PC-3 (cell line): Measurements from ENCODE around the gene WNT7A. TPM values are rescaled to one million over a fixed set of nuclear protein-coding genes. Genes with fewer than 3 reads are reported as not detected.

Experiments
- ATAC-seq: fragments of 200-7000 bp; cut with Tn5 transposase; 2 replicates; pipeline ENCODE4 v1.9.1; 2020; ENCODE audit warnings: mild to moderate bottlenecking, moderate library complexity
- BruUV-seq: library from RNA; stranded (reverse); fragments of 400-500 nt; replicated peaks from 2 replicates; lab custom pipeline; 2021; lab: Mats Ljungman, UMichigan
- CTCF ChIA-PET: fragments of 300-600 bp; sonication (Branson Sonifier 250); formaldehyde crosslinking; loops from one replicate; lab custom pipeline; 2022; ENCODE audit warnings: antibody characterized with exemption; lab: Charles Lee
- POLR2A ChIA-PET: fragments of 300-600 bp; sonication (Branson Sonifier 250); formaldehyde crosslinking; loops from one replicate; lab custom pipeline; 2022; ENCODE audit warnings: antibody characterized with exemption; ENCODE audit not compliant: unreplicated experiment; lab: Charles Lee
- DNase-seq: peaks from one replicate; pipeline ENCODE4 v3.0.0-alpha.2; 2015
- H2AFZ ChIP-seq: fragments of 300-600 bp; sonication (generic); 2 replicates; pipeline ENCODE4 v1.6.0; 2016; ENCODE audit warnings: antibody characterized with exemption, low read length
- H3F3A ChIP-seq: fragments of 300-600 bp; sonication (generic); one replicate; pipeline ENCODE4 v1.6.0; 2017; ENCODE audit warnings: antibody characterized with exemption, low read length, control low read depth, mild to moderate bottlenecking; ENCODE audit not compliant: unreplicated experiment
- H3K27ac ChIP-seq: fragments of 300-600 bp; sonication (generic); 2 replicates; pipeline ENCODE4 v1.5.1; 2016; ENCODE audit warnings: mild to moderate bottlenecking, low read length
- H3K27me3 ChIP-seq: fragments of 300-600 bp; sonication (generic); 2 replicates; pipeline ENCODE4 v1.6.1; 2016; ENCODE audit warnings: low read length, mixed read lengths
- H3K36me3 ChIP-seq: fragments of 300-600 bp; sonication (generic); 2 replicates; pipeline ENCODE4 v1.6.1; 2016; ENCODE audit warnings: low read depth, mixed run types, low read length, mixed read lengths
- H3K4me1 ChIP-seq: fragments of 300-600 bp; sonication (generic); 2 replicates; pipeline ENCODE4 v1.5.1; 2016; ENCODE audit warnings: low read length; ENCODE audit not compliant: insufficient read depth
- H3K4me2 ChIP-seq: fragments of 300-600 bp; sonication (generic); 2 replicates; pipeline ENCODE4 v1.6.0; 2016; ENCODE audit warnings: low read length
- H3K4me3 ChIP-seq: fragments of 300-600 bp; sonication (generic); 2 replicates; pipeline ENCODE4 v1.5.1; 2016; ENCODE audit warnings: mild to moderate bottlenecking, low read length, mixed read lengths
- H3K79me2 ChIP-seq: fragments of 300-600 bp; sonication (generic); 2 replicates; pipeline ENCODE4 v1.6.1; 2017; ENCODE audit warnings: low read length, mixed read lengths
- H3K9ac ChIP-seq: fragments of 300-600 bp; sonication (generic); 2 replicates; pipeline ENCODE4 v1.6.0; 2016; ENCODE audit warnings: mild to moderate bottlenecking, low read length
- H3K9me2 ChIP-seq: fragments of 300-600 bp; sonication (generic); replicated peaks from 2 replicates; pipeline ENCODE4 v1.6.1; 2016; ENCODE audit warnings: mixed run types, low read length, mixed read lengths
- H3K9me3 ChIP-seq: fragments of 300-600 bp; sonication (generic); 2 replicates; pipeline ENCODE4 v1.6.1; 2016; ENCODE audit warnings: low read length, mixed read lengths
- H4K20me1 ChIP-seq: fragments of 300-600 bp; sonication (generic); 2 replicates; pipeline ENCODE4 v1.6.1; 2016; ENCODE audit warnings: low read length, mixed read lengths
- CTCF ChIP-seq: fragments of 300-600 bp; sonication (generic); conservative IDR thresholded peaks from 2 replicates; pipeline ENCODE4 v1.5.1; 2017; ENCODE audit warnings: antibody characterized with exemption, low read depth, mild to moderate bottlenecking, low read length
- EZH2 ChIP-seq: fragments of 300-600 bp; sonication (generic); IDR thresholded peaks from one replicate; pipeline ENCODE4 v1.6.1; 2017; ENCODE audit warnings: antibody characterized with exemption, mild to moderate bottlenecking, low read length; ENCODE audit not compliant: unreplicated experiment
- EZH2phosphoT487 ChIP-seq: fragments of 300-600 bp; sonication (generic); IDR thresholded peaks from 2 replicates; pipeline ENCODE4 v1.6.1; 2018; ENCODE audit warnings: mild to moderate bottlenecking, antibody characterized with exemption, low read length, borderline replicate concordance
- intact Hi-C: fragments of 100-400 bp; cut with micrococcal nuclease; formaldehyde crosslinking; loops from 2 replicates; pipeline ENCODE4 v1.9.0; 2023
- total RNA-seq: library from RNA; depleted of rRNA; stranded (reverse); fragments of >200 nt; gene quantifications from 2 replicates; pipeline ENCODE4 v1.2.3, GENCODE V29; 2014

Gene WNT7A
- total RNA-seq, 1 experiment from 2014 or later, result 16.2 TPM

- POLR2A ChIA-PET, result interaction anchor here (0.6 kb wide), 1 partner anchor 26 kb away, joined by 5 read pairs; no protein-coding TSS in a partner anchor
- Histone ChIP-seq H3K4me2 (peak overlapping the region; percentile 11; the same call in 1 of the 2 replicates), H3F3A (no peaks in the 10 kb centered on the region), H3K27ac (peak overlapping the region; percentile 28), H3K36me3 (0 out of 2 replicates have a peak, but pooled peaks cover 2% of the 10 kb centered on the region), H3K9me2 (no peaks in the 10 kb centered on the region), H3K4me1 (peaks cover 55% of the 10 kb centered on the region), H3K27me3 (no peaks in the 10 kb centered on the region), H4K20me1 (no peaks in the 10 kb centered on the region), H3K79me2 (peaks cover 13% of the 10 kb centered on the region), H2AFZ (no peak overlapping the region), H3K9me3 (no peaks in the 10 kb centered on the region), H3K4me3 (no peak overlapping the region), H3K9ac (no peak overlapping the region)
- intact Hi-C loops, result loop anchor here (5.0 kb wide), 1 partner anchor 53 kb away; no protein-coding TSS in a partner anchor
- ATAC-seq, result no peak
- CTCF ChIA-PET, result interaction anchor here (0.9 to 1.5 kb wide), 2 partner anchors 57 to 61 kb away, joined by 3 to 7 read pairs; no protein-coding TSS in a partner anchor
- TF ChIP-seq EZH2 (no peak), EZH2phosphoT487 (no peak), CTCF (no peak)
- peak; percentile 62 for DNase-seq
- BruUV-seq, result no TSS peak
These were observed 55.2 kb downstream of the WNT7A start for GRCh38 chr3:13824521-13825310.

GRCh38 chr3:13823692-13824091, 56.2 kb downstream of the WNT7A start:
- no peak overlapping the region for H3K27ac ChIP-seq
- CTCF ChIA-PET, result no interaction called here

More at GRCh38 chr3:13823692-13824091, 56.2 kb downstream of the WNT7A start:
- no peak for DNase-seq
- Histone ChIP-seq H4K20me1 (no peaks in the 10 kb centered on the region), H2AFZ (no peak overlapping the region), H3K9me3 (no peaks in the 10 kb centered on the region), H3K79me2 (peaks cover 13% of the 10 kb centered on the region), H3K27me3 (no peaks in the 10 kb centered on the region), H3F3A (no peaks in the 10 kb centered on the region), H3K4me3 (no peak overlapping the region), H3K4me1 (peaks cover 55% of the 10 kb centered on the region), H3K4me2 (no peak overlapping the region), H3K36me3 (no peaks in the 10 kb centered on the region), H3K9me2 (no peaks in the 10 kb centered on the region), H3K9ac (no peak overlapping the region)
- POLR2A ChIA-PET, result interaction anchor here (0.6 kb wide), 1 partner anchor 1159 kb away, joined by 3 read pairs; no protein-coding TSS in a partner anchor
- intact Hi-C loops, result loop anchor here (2.0 to 5.0 kb wide), 3 partner anchors 17 to 167 kb away; no protein-coding TSS in a partner anchor
- TF ChIP-seq EZH2 (no peak), CTCF (no peak), EZH2phosphoT487 (no peak)
- no peak for ATAC-seq
- no TSS peak for BruUV-seq
